Karpas-422 (cell line): ENCODE results near the gene LMAN1L. TPM values are rescaled to one million over a fixed set of nuclear protein-coding genes. Genes with fewer than 3 reads are reported as not detected.

Source experiments
- DNase-seq: peaks from one replicate; pipeline ENCODE4 v3.0.0-alpha.2; 2015
- H2AFZ ChIP-seq: fragments of 200-600 bp; sonication (generic); 2 replicates; pipeline ENCODE4 v1.6.1; 2014; ENCODE audit warnings: antibody characterized with exemption, low read length, mixed read lengths
- H3K27ac ChIP-seq: fragments of 200-600 bp; sonication (generic); 2 replicates; pipeline ENCODE4 v1.5.1; 2014; ENCODE audit warnings: mild to moderate bottlenecking, low read length, moderate library complexity
- H3K27me3 ChIP-seq: fragments of 200-600 bp; sonication (generic); 2 replicates; pipeline ENCODE4 v1.6.1; 2014; ENCODE audit warnings: low read length, mixed read lengths
- H3K36me3 ChIP-seq: fragments of 200-600 bp; sonication (generic); 2 replicates; pipeline ENCODE4 v1.6.1; 2014; ENCODE audit warnings: low read length, mixed read lengths; ENCODE audit not compliant: insufficient read depth
- H3K4me1 ChIP-seq: fragments of 200-600 bp; sonication (generic); 2 replicates; pipeline ENCODE4 v1.6.1; 2014; ENCODE audit warnings: mild to moderate bottlenecking, low read length, mixed read lengths
- H3K4me2 ChIP-seq: fragments of 200-600 bp; sonication (generic); 2 replicates; pipeline ENCODE4 v1.6.1; 2014; ENCODE audit warnings: low read length, low read depth, mild to moderate bottlenecking; ENCODE audit not compliant: poor library complexity, severe bottlenecking
- H3K4me3 ChIP-seq: fragments of 200-600 bp; sonication (generic); 2 replicates; pipeline ENCODE4 v1.5.1; 2014; ENCODE audit warnings: mild to moderate bottlenecking, antibody characterized with exemption, low read length, mixed read lengths
- H3K79me2 ChIP-seq: fragments of 200-600 bp; sonication (generic); 2 replicates; pipeline ENCODE4 v1.6.1; 2014; ENCODE audit warnings: mild to moderate bottlenecking, low read length, mixed read lengths
- H3K9ac ChIP-seq: fragments of 200-600 bp; sonication (generic); 2 replicates; pipeline ENCODE4 v1.6.0; 2014; ENCODE audit warnings: low read length
- H3K9me2 ChIP-seq: fragments of 200-600 bp; sonication (generic), shearing (Covaris generic); replicated peaks from 2 replicates; pipeline ENCODE4 v1.6.0; 2014; ENCODE audit warnings: mild to moderate bottlenecking, low read length, moderate library complexity; ENCODE audit not compliant: insufficient read depth
- H3K9me3 ChIP-seq: fragments of 300-700, 200-600 bp; sonication (generic); 2 replicates; pipeline ENCODE4 v1.6.1; 2014; ENCODE audit warnings: low read length, mixed read lengths
- H4K20me1 ChIP-seq: fragments of 200-600 bp; sonication (generic); 2 replicates; pipeline ENCODE4 v1.6.1; 2014; ENCODE audit warnings: mild to moderate bottlenecking, antibody characterized with exemption, low read length, low read depth; ENCODE audit not compliant: insufficient read depth
- total RNA-seq: library from RNA; depleted of rRNA; stranded (reverse); fragments of >200 nt; shearing (Covaris generic); gene quantifications from 2 replicates; pipeline ENCODE4 v1.2.3, GENCODE V29; 2014; ENCODE audit warnings: low replicate concordance

Gene LMAN1L
- total RNA-seq, 1 experiment from 2014 or later = 3.3 TPM

GRCh38 chr15:74779162-74779648 lies 33.4 kb upstream of the LMAN1L start:
- Histone ChIP-seq H3K79me2 (peaks cover 18% of the 10 kb centered on the region), H3K36me3 (no peaks in the 10 kb centered on the region; the same call in 1 of the 2 replicates), H3K9me3 (no peaks in the 10 kb centered on the region), H3K4me3 (no peak overlapping the region), H3K27ac (peak overlapping the region; percentile 100), H3K9me2 (no peaks in the 10 kb centered on the region), H3K27me3 (no peaks in the 10 kb centered on the region), H3K9ac (peak overlapping the region; percentile 80), H4K20me1 (no peaks in the 10 kb centered on the region), H3K4me2 (peak overlapping the region; percentile 68), H2AFZ (no peak overlapping the region), H3K4me1 (peaks cover 91% of the 10 kb centered on the region)
- DNase-seq = peak; percentile 75

GRCh38 chr15:74780523-74781430 lies 31.9 kb upstream of the LMAN1L start:
- Histone ChIP-seq H3K9me3 (no peaks in the 10 kb centered on the region), H3K9me2 (no peaks in the 10 kb centered on the region), H3K27ac (peak overlapping the region; percentile 100), H3K27me3 (no peaks in the 10 kb centered on the region), H2AFZ (no peak overlapping the region), H3K4me3 (peak overlapping the region; percentile 84), H3K9ac (peak overlapping the region; percentile 98), H3K4me1 (peaks cover 91% of the 10 kb centered on the region), H3K4me2 (peak overlapping the region; percentile 98), H3K79me2 (peaks cover 28% of the 10 kb centered on the region), H3K36me3 (no peaks in the 10 kb centered on the region; the same call in 1 of the 2 replicates), H4K20me1 (no peaks in the 10 kb centered on the region)
- DNase-seq = peak; percentile 86

DNA sequence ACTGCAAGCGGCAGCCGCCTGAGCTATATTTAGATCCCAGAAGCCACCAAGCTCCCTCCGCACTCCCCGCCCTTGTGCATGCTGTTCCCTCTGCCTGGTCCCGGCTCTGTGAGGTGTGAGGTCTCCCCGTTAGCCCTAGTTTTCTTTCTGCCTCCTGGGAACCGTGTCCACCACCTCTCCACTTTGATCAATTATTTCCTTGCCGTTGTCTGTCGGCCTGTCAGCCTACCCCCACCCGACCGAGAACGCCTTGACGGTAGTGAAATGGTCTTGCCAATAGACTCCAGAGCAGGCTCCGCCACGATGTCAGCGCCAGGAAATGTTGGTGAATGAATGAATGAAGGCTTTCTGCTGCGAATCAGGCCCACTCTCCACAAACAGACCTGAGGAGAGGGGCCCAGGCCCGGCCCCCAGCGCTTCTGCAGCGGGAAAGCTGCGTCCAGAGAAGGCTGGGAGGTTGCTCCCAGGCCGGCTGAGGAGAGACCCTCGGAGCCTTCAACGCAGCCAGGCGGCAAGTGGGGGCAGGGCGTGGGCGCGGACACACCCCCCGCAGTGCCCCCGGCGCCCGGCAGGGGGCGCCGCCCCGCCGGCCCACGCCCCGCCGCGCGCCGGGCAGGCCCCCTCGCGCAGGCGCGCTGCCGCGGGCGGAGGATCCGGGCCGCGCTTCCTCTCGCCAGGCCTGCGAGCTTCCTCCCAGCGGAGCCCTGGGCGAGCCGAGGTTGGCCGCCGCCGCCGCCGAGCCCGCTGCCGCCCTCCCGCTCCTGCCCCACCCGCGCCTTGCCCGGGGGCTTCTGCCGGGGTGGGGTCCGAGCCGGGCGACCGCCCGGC lies 31.0 kb upstream of the LMAN1L start, which contains the start of gene CSK:
TSS of gene CSK (plus strand) at position 650 of the 828 bp plus-strand sequence. CDS start 16,218 bp downstream, outside the sequence.
- peaks cover 28% of the 10 kb centered on the region for H3K79me2 ChIP-seq

DNA sequence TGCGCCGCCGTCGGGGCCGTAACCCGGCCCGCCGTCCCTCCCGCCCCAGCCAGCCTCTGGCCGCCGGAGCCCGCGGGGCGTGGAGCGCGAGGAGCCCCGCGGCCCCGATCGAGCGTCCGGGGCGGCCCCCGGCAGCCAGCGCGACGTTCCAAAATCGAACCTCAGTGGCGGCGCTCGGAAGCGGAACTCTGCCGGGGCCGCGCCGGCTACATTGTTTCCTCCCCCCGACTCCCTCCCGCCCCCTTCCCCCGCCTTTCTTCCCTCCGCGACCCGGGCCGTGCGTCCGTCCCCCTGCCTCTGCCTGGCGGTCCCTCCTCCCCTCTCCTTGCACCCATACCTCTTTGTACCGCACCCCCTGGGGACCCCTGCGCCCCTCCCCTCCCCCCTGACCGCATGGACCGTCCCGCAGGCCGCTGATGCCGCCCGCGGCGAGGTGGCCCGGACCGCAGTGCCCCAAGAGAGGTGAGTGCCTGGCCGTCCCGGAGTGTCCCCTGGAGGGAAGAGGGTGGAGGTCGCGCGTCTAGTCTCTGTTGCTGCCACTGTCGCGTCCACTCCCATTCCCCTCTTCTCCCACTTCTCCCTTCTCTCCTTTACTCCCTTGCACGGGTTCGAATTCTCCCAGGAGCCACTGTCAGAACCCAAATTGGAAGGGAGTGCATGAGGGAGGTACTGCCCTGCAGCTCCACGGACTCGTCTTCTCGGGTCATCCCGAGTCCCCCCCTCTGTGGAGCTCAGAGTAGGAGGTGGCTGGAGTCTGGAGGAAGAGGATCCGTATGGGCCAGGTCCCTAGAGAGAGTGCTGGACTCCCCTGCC lies 30.2 kb upstream of the LMAN1L start:
- Histone ChIP-seq H3K36me3 (no peaks in the 10 kb centered on the region; the same call in 1 of the 2 replicates), H3K4me3 (peak overlapping the region; percentile 94), H4K20me1 (no peaks in the 10 kb centered on the region), H3K27me3 (no peaks in the 10 kb centered on the region), H3K9me3 (no peaks in the 10 kb centered on the region), H3K79me2 (peaks cover 28% of the 10 kb centered on the region), H3K4me2 (peak overlapping the region; percentile 92), H3K9me2 (no peaks in the 10 kb centered on the region), H3K27ac (peak overlapping the region; percentile 100), H3K9ac (peak overlapping the region; percentile 99), H2AFZ (no peak overlapping the region), H3K4me1 (peaks cover 90% of the 10 kb centered on the region)
- DNase-seq = peak; percentile 96

More for the DNA sequence above, 31.0 kb upstream of the LMAN1L start, which contains the start of gene CSK:
- Histone ChIP-seq H3K9me2 (no peaks in the 10 kb centered on the region), H3K36me3 (no peaks in the 10 kb centered on the region; the same call in 1 of the 2 replicates), H4K20me1 (no peaks in the 10 kb centered on the region), H3K27ac (peak within 1 kb of the TSS; percentile 100), H3K4me3 (peak within 1 kb of the TSS; percentile 94), H3K9ac (peak within 1 kb of the TSS; percentile 99), H3K4me1 (peaks cover 91% of the 10 kb centered on the region), H3K27me3 (no peaks in the 10 kb centered on the region), H3K4me2 (peak within 1 kb of the TSS; percentile 98), H2AFZ (no peak within 1 kb of the TSS), H3K9me3 (no peaks in the 10 kb centered on the region)
- DNase-seq = peak; percentile 93

DNA sequence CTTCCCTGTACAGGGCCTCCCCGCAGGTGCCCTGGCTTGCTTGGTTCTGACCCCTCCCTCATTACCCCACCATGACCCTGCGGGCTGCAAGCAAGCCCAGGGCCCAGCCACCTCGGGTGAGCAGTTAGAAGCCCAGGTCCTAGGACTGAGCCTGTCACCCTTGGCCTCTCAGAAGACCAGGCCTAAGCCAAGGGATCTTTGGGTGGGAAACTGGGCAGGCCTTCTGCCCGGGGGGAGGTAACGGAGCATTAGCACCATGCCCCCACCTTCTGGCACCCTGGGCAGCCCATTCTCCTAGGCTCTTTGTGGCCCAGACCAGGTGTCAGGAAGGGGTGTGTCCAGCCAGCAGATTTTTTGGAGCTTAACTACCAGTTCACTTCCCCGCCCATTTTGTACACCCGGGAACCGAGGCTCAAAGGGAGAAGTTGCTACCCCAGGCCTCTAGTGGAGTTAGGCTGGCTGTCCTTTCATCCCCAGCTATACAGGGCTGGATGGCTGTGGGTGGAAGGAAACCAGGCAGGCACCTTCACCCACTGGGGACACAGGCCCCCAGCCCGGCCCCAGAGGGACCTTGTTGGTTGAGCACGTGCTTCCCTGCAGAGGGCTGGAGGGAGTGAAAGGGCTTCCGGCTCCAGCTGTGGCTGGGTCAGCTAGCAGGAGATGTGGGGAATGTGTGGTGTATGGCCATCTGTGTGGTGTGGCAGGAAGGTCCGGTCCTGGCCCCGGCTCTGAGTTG lies 29.4 kb upstream of the LMAN1L start:
- peak overlapping the region; percentile 99 for H3K9ac ChIP-seq
- H3K27ac ChIP-seq = peak overlapping the region; percentile 100
- no peaks in the 10 kb centered on the region for H3K27me3 ChIP-seq
- peaks cover 28% of the 10 kb centered on the region for H3K79me2 ChIP-seq
- no peaks in the 10 kb centered on the region for H3K9me2 ChIP-seq
- H3K4me1 ChIP-seq = peaks cover 90% of the 10 kb centered on the region
- H3K4me3 ChIP-seq = peak overlapping the region; percentile 94
- peak overlapping the region; percentile 92 for H3K4me2 ChIP-seq
- H4K20me1 ChIP-seq = no peaks in the 10 kb centered on the region; the same call in 1 of the 2 replicates
- no peaks in the 10 kb centered on the region for H3K9me3 ChIP-seq
- no peak overlapping the region for H2AFZ ChIP-seq
- peak; percentile 97 for DNase-seq
- H3K36me3 ChIP-seq = peaks cover 2% of the 10 kb centered on the region; the same call in 1 of the 2 replicates

- no peaks in the 10 kb centered on the region for H3K9me3 ChIP-seq
- peak overlapping the region; percentile 94 for H3K4me3 ChIP-seq
- peaks cover 28% of the 10 kb centered on the region for H3K79me2 ChIP-seq
- H3K27me3 ChIP-seq = no peaks in the 10 kb centered on the region
- H3K9me2 ChIP-seq = no peaks in the 10 kb centered on the region
- peaks cover 4% of the 10 kb centered on the region; the same call in 1 of the 2 replicates for H3K36me3 ChIP-seq
- peak overlapping the region; percentile 92 for H3K4me2 ChIP-seq
- no peak for DNase-seq
- peaks cover 89% of the 10 kb centered on the region for H3K4me1 ChIP-seq
- no peaks in the 10 kb centered on the region; the same call in 1 of the 2 replicates for H4K20me1 ChIP-seq
- peak overlapping the region; percentile 99 for H3K9ac ChIP-seq
- no peak overlapping the region for H2AFZ ChIP-seq
- peak overlapping the region; percentile 100 for H3K27ac ChIP-seq
Observed at GRCh38 chr15:74783808-74784175, 28.8 kb upstream of the LMAN1L start.
